ENCODE data around the gene DNER.
"Not testable (repeated sequence)": the region's sequence is repeated elsewhere in the genome, so short reads cannot be mapped to it uniquely, and the experiment has no call there.

DNER gene

GRCh38 chr2:229731363-229731762 is 17.0 kb upstream of the DNER start:
- no peak for DNase-seq (ENCODE audit: low read depth)
- in situ Hi-C loops (cut with HindIII; ENCODE audit: low sequenced_read_pairs) = no loop called here
- no peak overlapping the region for H3K4me3 ChIP-seq (ENCODE audit: low read depth, low read length)
- TF ChIP-seq CTCF (IDR thresholded peaks at IDR 0.05; ENCODE audit: low read depth, low read length, missing control alignments) = no peak

GRCh38 chr2:229728370-229728769 is 14.0 kb upstream of the DNER start:
- DNase-seq (ENCODE audit: low read depth) = no peak
- in situ Hi-C loops (cut with HindIII; ENCODE audit: low sequenced_read_pairs) = no loop called here
- TF ChIP-seq CTCF (IDR thresholded peaks at IDR 0.05; ENCODE audit: low read depth, low read length, missing control alignments) = no peak
- H3K4me3 ChIP-seq (ENCODE audit: low read depth, low read length) = no peak overlapping the region

GRCh38 chr2:229726643-229727042 is 12.3 kb upstream of the DNER start:
- no peak for TF ChIP-seq CTCF (IDR thresholded peaks at IDR 0.05; ENCODE audit: low read depth, low read length, missing control alignments)
- no peak overlapping the region for H3K4me3 ChIP-seq (ENCODE audit: low read depth, low read length)
- no peak for DNase-seq (ENCODE audit: low read depth)
- in situ Hi-C loops (cut with HindIII; ENCODE audit: low sequenced_read_pairs) = no loop called here

GRCh38 chr2:229725716-229726574 is 11.6 kb upstream of the DNER start:
- TF ChIP-seq CTCF (IDR thresholded peaks at IDR 0.05; ENCODE audit: low read depth, low read length, missing control alignments) = no peak
- H3K4me3 ChIP-seq (ENCODE audit: low read depth, low read length) = no peak overlapping the region
- peak; percentile 11 for DNase-seq (ENCODE audit: low read depth)
- in situ Hi-C loops (cut with HindIII; ENCODE audit: low sequenced_read_pairs) = no loop called here

- H3K4me3 ChIP-seq (ENCODE audit: low read depth, low read length); in situ Hi-C loops (cut with HindIII; ENCODE audit: low sequenced_read_pairs); DNase-seq (ENCODE audit: low read depth): not testable (repeated sequence)
Measured at GRCh38 chr2:229723192-229723591, 8.8 kb upstream of the DNER start.

GRCh38 chr2:229719926-229720647 is 5.7 kb upstream of the DNER start:
- no peak for TF ChIP-seq CTCF (IDR thresholded peaks at IDR 0.05; ENCODE audit: low read depth, low read length, missing control alignments)
- in situ Hi-C loops (cut with HindIII; ENCODE audit: low sequenced_read_pairs) = no loop called here
- no peak for DNase-seq (ENCODE audit: low read depth)
- H3K4me3 ChIP-seq (ENCODE audit: low read depth, low read length) = no peak overlapping the region

- no peak overlapping the region for H3K4me3 ChIP-seq (ENCODE audit: low read depth, low read length)
- DNase-seq (ENCODE audit: low read depth) = no peak
- TF ChIP-seq CTCF (IDR thresholded peaks at IDR 0.05; ENCODE audit: low read depth, low read length, missing control alignments) = no peak
- in situ Hi-C loops (cut with HindIII; ENCODE audit: low sequenced_read_pairs) = no loop called here
Measured at GRCh38 chr2:229718057-229718456, 3.7 kb upstream of the DNER start.

Data from astrocyte of the cerebellum (primary cell).